Tibial nerve (tissue), 4 donors: ENCODE measurements around the gene PSG11. TPM values are rescaled to one million over a fixed set of nuclear protein-coding genes. Genes with fewer than 3 reads are reported as not detected.
"Not testable (repeated sequence)": the region's sequence is repeated elsewhere in the genome, so short reads cannot be mapped to it uniquely, and the experiment has no call there.

Experiments
- DNase-seq, 2 donors: peaks; one replicate each; pipeline ENCODE4 v3.0.0-alpha.2; 2019; ENCODE audit warnings: low spot score in 2 of 2
- H3K27ac ChIP-seq, 4 donors: fragments of 200-600 bp; sonication (generic) in 3 of 4; one replicate each; pipeline ENCODE4 v1.5.1; 2017 to 2019; ENCODE audit warnings: mild to moderate bottlenecking in 1 of 4
- H3K27me3 ChIP-seq, 2 donors: fragments of 200-600 bp; sonication (generic) in 1 of 2; one replicate each; pipeline versions ENCODE4 v1.5.1 to v1.6.0; 2017 to 2019
- H3K36me3 ChIP-seq, 3 donors: fragments of 200-600 bp; sonication (generic); one replicate each; pipeline ENCODE4 v1.5.1; 2018 to 2019
- H3K4me1 ChIP-seq, 4 donors: fragments of 200-600 bp; sonication (generic) in 3 of 4; one replicate each; pipeline ENCODE4 v1.5.1; 2017 to 2019
- H3K4me3 ChIP-seq, 4 donors: fragments of 200-600 bp; sonication (generic) in 3 of 4; one replicate each; pipeline ENCODE4 v1.5.1; 2017 to 2019; ENCODE audit warnings: mild to moderate bottlenecking in 1 of 4, moderate library complexity in 1 of 4
- H3K9me3 ChIP-seq, 4 donors: fragments of 200-600 bp; sonication (generic) in 3 of 4; one replicate each; pipeline ENCODE4 v1.5.1; 2017 to 2019
- CTCF ChIP-seq, 5 experiments: fragments of 200-600 bp in 3 of 5; fragments of 450-650 bp in 2 of 5; sonication (generic) in 3 of 5; IDR thresholded peaks; one replicate each; pipeline ENCODE4 v1.5.1; 2016 to 2019; ENCODE audit warnings: antibody characterized with exemption in 5 of 5, mild to moderate bottlenecking in 3 of 5, moderate library complexity in 2 of 5
- EP300 ChIP-seq, 2 donors: sonication (generic); formaldehyde crosslinking; IDR thresholded peaks; one replicate each; pipeline ENCODE4 v1.6.1; 2017; ENCODE audit warnings: antibody characterized with exemption in 2 of 2, mild to moderate bottlenecking in 1 of 2
- POLR2A ChIP-seq, 2 donors: fragments of 450-650 bp; IDR thresholded peaks; one replicate each; pipeline ENCODE4 v1.6.1; 2017; ENCODE audit warnings: antibody characterized with exemption in 2 of 2, mild to moderate bottlenecking in 2 of 2, moderate library complexity in 2 of 2
- WGBS, 2 donors: methylation state at CpG; one replicate each; pipeline ENCODE4 v1.1.5; 2018; 5-methylcytosine and 5-hydroxymethylcytosine counted together
- total RNA-seq, 4 donors: library from RNA; depleted of rRNA; stranded (reverse); fragments of >200 nt; gene quantifications; one replicate each; pipeline ENCODE4 v1.1.0, GENCODE V29; 2016

PSG11 gene
- total RNA-seq, 4 donors from 2014 or later = not detected

- 64 to 72% methylated on average over 4 of the region's 4 CpGs for WGBS, 2 donors
- Histone ChIP-seq H3K27ac (no peak overlapping the region), H3K36me3 (no peaks in the 10 kb centered on the region), H3K4me3 (no peak overlapping the region), H3K9me3 (no peaks in the 10 kb centered on the region), H3K4me1 (no peaks in the 10 kb centered on the region), H3K27me3 (no peaks in the 10 kb centered on the region)
- TF ChIP-seq EP300 (IDR thresholded peaks at IDR 0.05) (no peak), POLR2A (IDR thresholded peaks at IDR 0.05) (no peak), CTCF (IDR thresholded peaks at IDR 0.05) (no peak)
- DNase-seq = no peak
Observed at GRCh38 chr19:42985588-42985987, 40.7 kb downstream of the PSG11 start.

- not testable (repeated sequence) for H3K27me3 ChIP-seq, DNase-seq, H3K27ac ChIP-seq, H3K36me3 ChIP-seq, H3K4me1 ChIP-seq, H3K9me3 ChIP-seq, H3K4me3 ChIP-seq
Observed at GRCh38 chr19:42982111-42982510, 44.2 kb downstream of the PSG11 start.

GRCh38 chr19:42971451-42971850 lies 54.8 kb downstream of the PSG11 start:
- not testable (repeated sequence) for H3K36me3 ChIP-seq, H3K27ac ChIP-seq, H3K4me1 ChIP-seq, H3K4me3 ChIP-seq, H3K27me3 ChIP-seq, DNase-seq, H3K9me3 ChIP-seq
- 86 to 87% methylated on average over 5 of the region's 5 CpGs for WGBS, 2 donors

- Histone ChIP-seq H3K4me1 (no peaks in the 10 kb centered on the region), H3K27me3 (no peaks in the 10 kb centered on the region), H3K4me3 (no peak overlapping the region), H3K9me3 (no peaks in the 10 kb centered on the region), H3K36me3 (no peaks in the 10 kb centered on the region), H3K27ac (no peak overlapping the region)
- 86 to 87% methylated on average over 2 of the region's 2 CpGs for WGBS, 2 donors
- TF ChIP-seq EP300 (IDR thresholded peaks at IDR 0.05) (no peak), POLR2A (IDR thresholded peaks at IDR 0.05) (no peak), CTCF (IDR thresholded peaks at IDR 0.05) (no peak)
- no peak for DNase-seq
Observed at GRCh38 chr19:42965176-42965575, 61.1 kb downstream of the PSG11 start.

GRCh38 chr19:42961119-42961518 lies 65.2 kb downstream of the PSG11 start:
- no peaks in the 10 kb centered on the region for H3K27me3 ChIP-seq
- H3K4me1 ChIP-seq = no peaks in the 10 kb centered on the region
- DNase-seq = no peak
- 83 to 85% methylated on average over 6 of the region's 6 CpGs for WGBS, 2 donors
- no peak overlapping the region for H3K4me3 ChIP-seq
- no peaks in the 10 kb centered on the region for H3K9me3 ChIP-seq
- H3K36me3 ChIP-seq = no peaks in the 10 kb centered on the region
- no peak for TF ChIP-seq POLR2A (IDR thresholded peaks at IDR 0.05)
- no peak for TF ChIP-seq CTCF (IDR thresholded peaks at IDR 0.05)
- no peak for TF ChIP-seq EP300 (IDR thresholded peaks at IDR 0.05)
- H3K27ac ChIP-seq = no peak overlapping the region

Other genes with a start within 250 kb of the PSG11 start
- not detected for gene PSG1, start 146.8 kb downstream of the PSG11 start, total RNA-seq
- gene PSG6, start 108.6 kb downstream of the PSG11 start, total RNA-seq = not detected
- gene PSG7, start 89.3 kb downstream of the PSG11 start, total RNA-seq = not detected
- not detected for gene PSG2, start 56.2 kb upstream of the PSG11 start, total RNA-seq
- not detected for gene PSG5, start 160.1 kb upstream of the PSG11 start, total RNA-seq
- gene PSG4, start 179.2 kb upstream of the PSG11 start, total RNA-seq = not detected
- gene PSG9, start 243.1 kb upstream of the PSG11 start, total RNA-seq = not detected